Activated naive CD4-positive, alpha-beta T cell treated with Interleukin-2 at 50 U/mL for 16 hours (primary cell): ENCODE results near the gene AFF3.

Experiments
- DNase-seq: peaks from one replicate; pipeline ENCODE4 v3.0.0-alpha.2; 2020

Gene AFF3

DNA sequence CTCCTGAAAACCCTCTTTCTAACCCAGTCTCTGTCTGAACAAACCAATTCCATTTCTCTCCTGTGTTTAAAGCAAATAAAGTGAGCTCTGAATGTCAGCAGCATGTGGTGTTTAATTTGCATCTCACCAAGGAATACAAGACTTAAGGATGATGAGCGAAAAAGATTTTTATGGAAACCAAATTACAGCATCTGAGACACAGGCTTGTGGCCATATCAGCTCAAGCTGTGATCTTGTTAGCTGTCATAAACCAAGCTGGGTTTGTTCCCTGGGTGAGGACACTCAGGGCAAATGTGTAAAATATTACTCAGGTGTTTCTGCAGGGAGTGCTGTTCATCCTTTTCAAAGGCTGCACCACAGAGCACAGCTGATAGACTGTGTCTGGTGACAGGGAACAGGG, 523.2 kb downstream of the AFF3 start:
- DNase-seq: no peak

DNA sequence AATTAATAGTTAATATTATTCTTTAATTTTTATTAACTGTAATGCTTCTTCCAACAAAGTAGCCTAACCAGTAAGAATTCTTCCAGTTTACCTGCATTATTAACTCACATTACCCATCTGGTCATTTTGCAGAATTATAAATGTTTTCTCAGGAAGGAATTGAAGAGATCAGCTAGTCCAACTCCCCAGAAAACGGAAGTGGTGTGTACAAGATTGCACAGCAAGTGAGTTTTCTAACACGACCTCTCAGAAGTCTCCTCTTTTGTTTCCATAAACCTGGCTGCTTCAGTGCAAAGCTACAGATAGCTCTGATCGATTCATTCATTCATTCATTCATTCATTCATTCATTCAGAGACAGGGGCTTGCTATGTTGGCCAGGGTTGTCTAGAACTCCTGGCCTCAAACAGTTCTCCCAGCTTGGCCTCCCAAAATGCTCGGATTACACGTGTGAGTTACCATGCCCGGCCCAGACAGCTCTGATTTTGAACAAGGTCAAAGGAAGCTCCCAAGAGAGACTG, 523.8 kb downstream of the AFF3 start:
- DNase-seq: no peak

DNA sequence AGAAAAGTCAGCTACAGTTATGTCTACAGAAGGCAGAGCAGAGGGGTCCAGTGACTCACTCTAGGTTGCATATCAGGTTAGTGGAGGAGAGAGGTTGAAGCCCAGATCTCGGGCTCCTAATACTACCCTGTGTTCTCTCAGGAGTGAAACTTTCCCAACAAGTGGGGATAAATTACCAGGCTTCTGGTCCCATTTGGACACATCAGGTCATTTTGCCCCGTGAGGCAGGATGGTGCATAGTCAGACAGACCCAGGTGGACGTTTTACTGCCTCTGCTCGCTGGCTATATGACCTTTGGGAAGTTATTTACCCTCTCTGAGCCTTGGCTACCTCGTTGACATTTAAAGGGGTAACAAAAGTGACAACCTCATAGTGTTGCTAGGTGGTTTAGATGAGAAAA, 524.6 kb downstream of the AFF3 start:
- DNase-seq: no peak

DNA sequence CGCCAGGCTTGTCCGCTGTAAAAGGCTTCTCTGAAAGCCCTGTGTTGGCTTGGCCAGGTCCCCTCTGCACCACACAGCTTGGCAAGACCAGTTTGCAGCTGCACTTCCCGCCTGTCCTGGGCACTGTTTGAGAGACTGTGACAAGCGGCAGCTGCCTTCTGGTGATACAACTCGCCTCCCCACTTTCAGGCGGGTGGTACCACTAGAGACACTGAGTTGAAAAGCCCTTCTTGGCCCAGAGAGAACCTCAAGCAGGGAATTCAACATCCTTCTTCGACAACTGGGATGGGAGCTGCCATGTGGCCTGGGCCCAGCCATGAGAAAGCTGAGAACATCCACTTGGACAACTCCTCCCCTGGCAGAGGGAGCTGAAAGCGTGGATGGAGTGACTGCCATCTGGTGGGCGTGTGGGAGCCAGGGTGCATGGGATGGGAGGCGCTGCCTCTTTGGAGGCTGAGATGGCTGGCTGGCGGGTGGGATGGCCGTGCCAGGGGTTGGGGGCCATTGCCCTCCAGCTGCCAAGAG, 527.1 kb downstream of the AFF3 start:
- DNase-seq: no peak

DNA sequence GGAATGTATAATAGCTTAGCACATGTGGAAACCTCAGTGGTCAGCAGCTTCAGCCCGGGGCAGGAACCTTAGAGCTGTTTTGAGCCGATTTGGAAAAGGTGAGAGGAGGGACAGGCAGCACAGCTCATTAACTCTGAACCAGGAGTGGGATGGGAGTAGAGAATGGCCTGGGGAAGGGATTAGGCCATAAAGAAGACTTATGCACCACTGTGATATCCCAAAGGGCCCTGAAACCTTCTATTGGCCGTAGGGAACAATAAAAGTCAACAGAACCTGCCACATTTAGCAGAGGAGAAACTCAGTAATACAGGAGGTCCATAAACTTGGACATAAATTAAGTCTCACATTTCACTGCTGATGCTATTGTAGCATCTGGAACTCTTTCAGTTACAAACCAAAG, 528.4 kb downstream of the AFF3 start:
- DNase-seq: no peak

DNA sequence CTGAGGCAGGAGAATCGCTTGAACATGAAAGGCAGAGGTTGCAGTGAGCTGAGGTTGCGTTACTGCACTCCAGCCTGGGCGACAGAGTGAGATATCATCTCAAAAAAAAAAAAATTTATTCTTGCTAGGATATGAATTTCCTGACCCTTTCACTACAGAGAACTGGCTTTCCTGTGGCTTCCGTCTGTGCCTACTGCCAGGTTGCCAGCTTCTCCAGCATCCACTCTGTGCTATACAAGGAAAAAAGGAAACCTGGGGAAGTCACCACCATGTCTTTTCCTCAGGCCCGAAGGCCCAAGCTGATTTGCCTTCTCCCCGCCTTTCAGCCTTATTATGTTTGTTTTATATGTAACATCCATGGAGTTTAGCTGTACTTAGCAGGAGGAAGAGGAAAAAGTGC, 530.6 kb downstream of the AFF3 start:
- DNase-seq: no peak

DNA sequence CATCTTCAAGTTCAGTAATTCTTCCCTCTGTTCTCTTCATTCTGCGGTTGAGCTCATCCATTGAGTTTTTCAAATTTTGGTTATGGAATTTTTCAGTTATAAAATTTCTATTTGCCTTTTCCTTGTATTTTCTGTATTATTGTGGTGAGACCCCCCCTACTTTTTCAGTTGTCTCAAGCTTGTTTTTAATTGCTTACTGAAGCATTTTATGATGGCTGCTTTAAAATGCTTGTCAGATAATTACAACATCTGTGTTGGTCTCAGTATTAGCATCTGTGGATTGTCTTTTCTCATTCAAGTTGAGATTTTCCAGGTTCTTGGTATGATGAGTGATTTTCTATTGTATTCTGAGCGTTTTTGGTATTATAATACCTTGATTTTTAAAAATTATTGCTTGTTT, 531.4 kb downstream of the AFF3 start:
- DNase-seq: no peak

DNA sequence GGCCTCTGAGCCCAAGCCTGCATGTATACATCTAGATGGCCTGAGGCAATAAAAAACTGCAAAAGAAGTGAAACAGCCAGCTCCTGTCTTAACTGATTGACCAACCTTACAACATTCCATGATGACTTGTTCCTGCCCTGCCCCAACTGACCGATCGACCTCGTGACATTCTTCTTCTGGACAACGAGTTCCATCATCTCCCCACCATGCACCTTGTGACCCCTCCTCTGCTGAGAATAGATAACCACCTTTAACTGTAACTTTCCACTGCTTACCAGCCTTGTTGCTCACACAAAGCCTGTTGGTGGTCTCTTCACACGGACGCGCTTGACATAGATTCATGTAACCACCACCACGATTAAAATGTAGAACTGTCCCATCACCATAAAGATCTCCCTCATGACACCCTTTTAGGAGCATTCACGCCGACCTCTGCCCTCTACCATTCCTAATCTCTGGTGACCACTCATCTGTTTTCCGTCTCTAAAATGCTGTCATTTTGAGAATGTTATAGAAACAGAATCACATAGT, 532.5 kb downstream of the AFF3 start:
- no peak for DNase-seq

DNA sequence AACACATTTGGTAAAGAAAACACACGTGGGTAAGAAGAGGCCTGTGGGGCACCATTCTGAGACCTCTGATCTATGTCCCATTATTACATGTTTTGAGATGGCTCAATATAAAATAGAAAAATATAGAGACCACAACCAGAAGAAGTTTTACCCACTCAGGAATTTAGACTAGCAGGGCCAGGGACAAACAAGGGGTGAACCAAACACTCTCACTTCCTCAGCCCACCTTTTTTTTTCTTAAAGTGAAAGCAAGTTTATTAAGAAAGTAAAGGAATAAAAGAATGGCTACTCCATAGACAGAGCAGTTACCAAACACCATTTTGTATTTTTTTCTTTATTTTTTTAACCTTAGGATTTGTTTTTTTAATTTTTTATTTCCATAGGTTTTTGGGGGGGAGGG, 533.5 kb downstream of the AFF3 start:
- DNase-seq: no peak

DNA sequence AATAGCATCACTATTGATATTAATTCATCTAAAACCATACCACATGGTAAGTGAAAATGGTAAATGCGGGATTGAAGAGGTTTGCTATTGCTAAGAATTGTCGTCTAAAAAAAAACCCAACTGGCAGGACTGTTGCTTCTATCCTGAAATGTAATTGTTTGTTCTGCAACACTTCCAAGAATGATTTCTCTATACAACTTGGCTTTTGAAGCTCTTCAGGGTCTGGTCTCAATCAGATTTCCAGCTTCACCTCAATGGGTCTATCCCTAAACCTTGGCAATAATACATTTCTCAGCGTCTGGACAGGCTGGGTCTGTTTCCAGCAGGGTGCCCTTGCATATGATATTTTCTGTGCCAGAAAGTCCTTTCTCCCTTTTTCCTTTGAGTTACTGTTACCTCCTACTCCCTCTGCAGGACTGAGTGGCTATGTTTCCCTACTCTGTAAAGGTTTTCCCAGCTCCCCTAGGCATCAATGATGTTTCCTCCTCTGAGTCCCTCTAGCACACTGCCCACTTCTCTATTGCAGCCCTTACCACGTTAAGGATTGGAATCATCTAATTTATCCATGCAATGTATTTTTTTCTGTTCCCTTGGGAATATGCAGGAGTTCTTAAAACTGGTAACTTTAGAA, 534.4 kb downstream of the AFF3 start:
- DNase-seq: no peak

DNA sequence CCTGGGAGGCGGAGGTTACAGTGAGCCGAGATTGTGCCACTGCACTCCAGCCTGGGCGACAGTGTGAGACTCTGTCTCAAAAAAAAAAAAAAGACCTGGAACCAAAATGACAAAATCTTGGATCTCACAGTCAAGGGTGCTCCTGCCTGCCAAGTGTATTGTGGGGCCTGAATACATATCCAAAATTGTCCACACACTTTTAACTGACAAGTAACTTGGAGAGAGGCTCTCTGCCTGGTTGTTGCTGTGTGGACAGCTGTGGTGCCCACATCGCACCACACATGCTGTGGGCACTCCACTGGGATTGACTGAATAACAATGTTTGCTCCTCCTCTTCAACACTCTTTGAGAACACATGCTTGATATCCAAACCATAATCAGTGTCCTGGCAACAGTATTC, 534.9 kb downstream of the AFF3 start:
- DNase-seq: no peak

DNA sequence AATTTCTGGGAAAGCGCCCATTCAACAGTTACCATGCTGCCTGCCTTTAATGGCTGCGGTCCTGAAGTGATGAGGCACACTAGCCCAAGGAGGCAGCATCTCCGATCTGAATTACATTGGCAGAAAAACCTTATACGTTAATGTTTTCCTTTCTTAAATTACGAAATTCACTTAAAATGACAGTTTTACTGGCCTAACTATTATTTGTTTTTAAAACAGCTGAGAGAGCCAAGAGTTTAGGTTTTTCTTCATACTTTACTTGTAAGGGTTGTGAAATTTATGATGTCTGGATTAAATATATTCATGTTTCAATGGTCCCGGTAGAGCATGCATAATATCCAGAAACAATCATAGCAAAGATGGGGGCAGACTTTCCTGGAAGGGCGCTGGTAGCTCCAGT, 537.4 kb downstream of the AFF3 start:
- DNase-seq: no peak

DNA sequence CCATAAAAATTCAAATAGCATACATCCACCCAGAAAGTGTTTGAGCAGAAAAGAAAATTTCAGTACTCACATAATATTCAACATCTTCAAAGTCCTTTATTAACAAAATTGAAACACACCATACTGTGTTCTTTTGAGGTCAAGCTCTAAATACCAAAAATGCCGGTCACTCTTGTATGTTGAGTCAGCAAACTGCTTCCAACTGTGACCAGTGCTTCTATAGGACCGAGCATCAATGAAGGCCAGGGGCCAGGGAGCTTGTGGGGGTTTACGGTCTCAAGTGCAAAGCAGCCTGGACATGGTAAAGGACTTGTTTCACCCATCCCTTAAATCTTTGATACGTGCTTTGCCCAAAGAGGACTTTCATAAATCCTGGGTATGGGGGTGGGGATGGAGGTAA, 539.9 kb downstream of the AFF3 start:
- DNase-seq: no peak

DNA sequence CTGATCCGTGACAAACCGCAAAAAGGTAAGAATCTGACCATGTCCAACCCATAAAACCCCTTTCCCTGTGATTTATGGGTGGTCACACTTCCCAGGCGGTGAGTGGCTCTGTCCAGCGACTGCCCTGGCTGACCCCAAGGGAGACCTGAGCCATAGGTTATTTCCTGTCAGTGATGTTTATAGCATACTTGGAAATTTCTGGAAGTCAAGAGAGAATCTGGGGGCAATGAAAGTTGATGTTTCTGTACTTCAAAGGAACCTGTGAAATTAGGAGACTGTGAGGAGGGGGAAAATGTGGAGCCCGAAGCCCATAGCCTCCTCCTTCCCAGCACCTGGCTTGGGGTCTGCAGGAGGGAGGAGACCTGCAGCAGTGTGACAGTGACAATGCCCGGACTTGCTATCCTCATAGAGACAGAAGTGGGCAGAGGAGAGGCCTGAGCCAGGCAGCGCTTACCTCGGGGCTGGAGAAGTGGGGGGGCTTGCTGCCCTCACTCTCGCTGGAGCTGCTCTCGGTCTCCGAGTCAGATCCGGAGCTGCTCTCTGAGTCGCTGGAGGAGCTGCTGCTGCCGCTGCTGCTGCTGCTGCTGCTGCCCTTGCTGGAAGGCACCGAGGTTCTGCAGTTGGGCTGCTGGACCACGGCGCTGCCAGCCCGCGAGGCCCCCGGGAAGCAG, 541.3 kb downstream of the AFF3 start:
- no peak for DNase-seq

DNA sequence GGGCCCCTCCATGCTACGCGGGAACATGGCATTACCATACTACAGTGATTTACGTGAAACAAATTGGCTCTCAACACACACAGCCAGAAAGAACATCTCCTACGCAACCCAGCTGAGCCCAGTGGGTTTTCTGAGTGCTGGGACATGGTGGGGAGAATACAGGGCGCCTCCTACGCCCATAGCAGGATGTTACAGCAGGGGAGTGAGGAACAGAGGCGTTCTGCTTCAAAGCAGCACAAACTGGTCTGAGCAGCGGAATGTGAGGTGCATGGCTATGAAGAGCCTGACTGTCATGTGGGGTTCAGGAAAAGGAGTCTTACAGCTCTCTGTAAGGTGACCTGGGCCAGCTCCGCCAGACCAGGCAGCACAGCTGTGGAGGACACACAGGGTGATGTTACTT, 543.9 kb downstream of the AFF3 start:
- DNase-seq: no peak

DNA sequence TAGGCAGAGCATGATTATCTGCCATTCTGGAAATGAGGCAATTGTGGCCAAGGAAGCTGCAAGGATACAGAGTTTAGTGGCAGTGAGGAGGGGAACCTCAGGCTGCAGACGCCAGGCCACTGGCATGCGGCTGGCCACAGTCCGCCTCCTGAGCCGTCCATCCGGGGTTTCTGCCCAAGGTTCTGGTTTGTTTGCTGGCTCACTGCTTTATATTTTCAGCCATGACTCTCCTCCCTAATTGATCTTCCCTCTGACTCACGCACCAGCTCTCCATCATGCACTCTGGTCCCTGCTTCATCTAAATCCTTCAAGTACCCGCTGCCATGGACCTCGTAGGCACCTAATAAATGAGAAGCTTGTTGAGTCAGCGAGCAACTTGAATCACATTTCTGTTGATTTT, 544.8 kb downstream of the AFF3 start:
- no peak for DNase-seq

DNA sequence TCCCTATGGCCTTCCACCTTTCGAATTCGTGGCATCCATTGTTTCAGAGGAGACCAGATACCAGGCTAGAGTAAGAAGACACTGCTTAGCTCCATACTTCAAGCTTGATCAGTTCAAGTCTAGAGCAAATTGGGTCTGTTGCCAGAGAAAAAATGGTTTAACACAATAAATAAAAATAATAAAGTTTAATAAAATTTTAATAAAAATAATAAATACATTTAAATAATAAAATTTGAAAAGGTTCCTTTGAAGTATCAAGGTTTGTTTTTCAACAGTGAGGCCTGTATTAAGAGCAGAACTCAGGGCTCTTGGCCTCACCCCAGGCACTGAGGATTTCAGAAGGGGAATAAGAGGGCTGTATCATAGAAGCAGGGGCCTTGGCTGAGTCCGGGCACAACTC, 547.0 kb downstream of the AFF3 start:
- DNase-seq: no peak

DNA sequence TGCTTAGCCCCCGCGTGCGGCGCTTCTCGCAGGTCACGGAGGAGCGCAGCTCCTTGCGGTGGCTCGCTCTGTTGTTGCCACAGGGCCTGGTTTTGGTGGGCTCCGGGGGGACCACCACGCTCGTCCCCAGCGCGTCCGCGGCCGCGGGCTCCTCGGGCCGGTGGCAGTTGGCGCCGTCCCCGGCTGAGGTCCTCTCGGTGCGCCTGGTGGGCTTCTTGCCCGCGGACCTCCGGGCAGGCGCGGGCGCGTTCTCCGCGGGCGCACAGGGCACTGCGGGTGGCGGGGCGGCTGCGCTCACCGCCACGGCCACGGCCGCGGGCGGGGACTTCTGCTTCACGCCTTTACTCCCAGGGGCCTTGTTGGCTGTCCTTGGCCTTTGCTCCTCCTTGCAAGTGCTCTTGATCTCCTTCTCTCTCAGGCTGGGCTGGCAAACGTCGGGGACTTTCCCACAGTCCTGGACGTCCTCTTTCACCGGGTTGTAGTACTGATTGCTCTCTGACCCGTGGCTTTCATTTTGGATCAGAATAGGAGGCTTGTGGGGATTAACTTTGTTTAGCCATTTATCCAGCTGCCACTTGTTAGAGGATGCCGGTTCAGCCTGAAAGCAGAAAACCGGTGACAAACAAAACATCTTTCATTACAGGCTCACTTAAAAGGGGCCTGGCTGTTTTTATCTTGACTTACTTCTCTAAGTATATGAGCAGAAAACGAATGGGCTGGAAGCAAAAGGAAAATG, 548.5 kb downstream of the AFF3 start:
- no peak for DNase-seq

DNA sequence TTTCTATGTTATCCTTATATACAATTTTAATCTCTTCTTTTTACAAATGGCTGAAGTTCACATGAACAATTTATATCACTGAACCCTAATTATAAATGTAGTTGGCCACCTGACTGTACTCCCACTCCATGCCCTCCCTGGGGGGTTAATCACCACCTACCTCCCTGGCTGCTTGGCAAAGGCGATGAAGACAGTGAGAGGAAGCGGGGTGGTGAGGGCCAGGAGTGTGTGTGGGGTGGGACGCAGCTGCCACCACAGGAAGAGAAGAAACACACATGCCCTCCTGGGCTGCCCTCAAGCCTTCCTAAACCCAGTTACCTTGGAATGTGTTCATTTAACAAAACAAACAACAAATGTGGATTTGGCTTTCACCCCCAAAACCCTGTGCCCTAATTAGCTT, 565.6 kb downstream of the AFF3 start:
- DNase-seq: no peak

DNA sequence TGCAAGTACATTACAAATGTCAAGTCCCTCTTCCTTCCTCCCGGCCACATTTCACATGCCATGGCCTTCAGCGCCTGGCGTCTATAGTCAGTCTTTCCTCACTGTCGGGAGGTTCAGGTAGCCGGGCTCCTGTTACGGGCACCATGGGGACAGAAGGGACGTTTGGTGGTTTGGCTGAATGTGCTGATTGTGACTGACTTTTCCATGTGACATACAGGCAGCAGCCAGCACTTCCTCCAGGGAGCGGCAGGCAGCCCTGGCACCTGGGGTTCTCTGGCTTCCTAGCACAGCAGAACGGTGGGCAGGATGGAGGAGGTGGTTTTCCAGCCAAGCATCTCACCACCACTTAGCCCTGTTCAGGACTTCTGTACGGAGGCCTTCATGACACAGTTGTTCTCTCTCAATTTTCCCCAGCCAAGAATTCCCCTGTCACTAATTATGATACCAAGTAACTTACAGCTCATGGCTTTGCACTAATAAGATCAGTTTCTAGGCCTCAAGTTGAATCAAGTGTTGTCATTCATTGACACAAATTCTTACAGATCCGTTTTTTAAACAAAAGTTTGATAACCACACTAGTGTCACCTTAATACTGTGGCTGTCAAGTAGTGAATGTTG, 568.6 kb downstream of the AFF3 start:
- no peak for DNase-seq

DNA sequence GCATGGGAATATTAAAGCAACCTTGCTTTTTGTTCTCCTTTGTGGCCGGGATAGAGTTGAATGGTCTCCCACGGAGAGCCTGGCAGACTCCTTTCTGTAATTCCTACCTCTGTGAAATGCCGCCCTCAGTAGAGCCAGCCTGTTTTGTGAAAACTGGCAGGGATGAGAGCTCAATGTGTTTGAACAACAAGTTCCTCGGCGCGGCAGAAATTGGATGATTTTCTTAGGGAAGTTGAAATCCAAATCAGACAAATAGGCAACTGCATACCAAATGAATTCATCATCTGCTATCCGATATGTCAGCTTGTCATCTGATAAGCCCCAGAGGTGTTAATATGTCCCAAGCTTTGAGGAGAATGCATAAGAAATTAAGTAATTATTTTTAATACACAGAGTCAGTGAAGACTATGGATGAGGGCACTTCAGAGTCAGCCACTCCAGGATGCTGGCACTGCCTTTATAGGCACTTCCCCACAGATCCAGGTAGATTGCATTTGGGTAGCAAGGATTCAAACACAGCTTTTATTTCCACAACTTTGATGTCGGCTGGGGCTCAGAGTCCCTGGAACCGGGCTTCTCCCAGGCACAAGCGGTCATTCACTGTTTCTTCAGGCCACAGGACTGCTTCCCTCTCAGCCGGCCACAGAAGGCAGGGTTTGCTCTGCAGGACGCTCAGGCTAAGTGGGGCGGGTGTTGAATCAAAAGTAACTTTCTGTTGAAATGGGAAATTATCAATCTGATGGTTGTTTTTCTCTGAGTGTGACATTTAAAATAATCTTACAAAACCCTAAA, 569.8 kb downstream of the AFF3 start:
- no peak for DNase-seq

DNA sequence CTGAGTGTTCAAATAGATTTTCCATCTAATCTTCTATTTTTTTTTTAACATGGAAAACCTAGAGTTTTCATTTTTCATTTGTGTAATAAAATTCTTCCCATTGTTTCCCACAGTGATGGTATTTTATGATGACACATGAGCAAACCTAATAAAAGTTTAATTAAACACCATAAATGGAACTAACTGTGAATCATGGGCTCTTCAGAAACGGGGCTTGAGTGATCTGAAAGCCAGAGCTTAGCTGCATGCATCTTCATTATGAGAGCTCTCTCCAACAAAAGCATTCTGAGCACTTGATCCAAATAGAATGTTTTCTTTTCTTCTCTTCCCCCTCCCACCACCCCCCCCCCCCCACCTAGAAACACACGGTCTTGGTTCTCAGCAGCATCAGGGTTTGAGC, 570.4 kb downstream of the AFF3 start:
- DNase-seq: no peak
